ENCODE results near the gene GPR151.

GPR151 gene

GRCh38 chr5:146482775-146483174 lies 33.2 kb downstream of the GPR151 start:
- H3K4me3 ChIP-seq (ENCODE audit: low read length), result no peak overlapping the region
- no peak for DNase-seq (ENCODE audit: low read depth)
- TF ChIP-seq, protein P1, sequence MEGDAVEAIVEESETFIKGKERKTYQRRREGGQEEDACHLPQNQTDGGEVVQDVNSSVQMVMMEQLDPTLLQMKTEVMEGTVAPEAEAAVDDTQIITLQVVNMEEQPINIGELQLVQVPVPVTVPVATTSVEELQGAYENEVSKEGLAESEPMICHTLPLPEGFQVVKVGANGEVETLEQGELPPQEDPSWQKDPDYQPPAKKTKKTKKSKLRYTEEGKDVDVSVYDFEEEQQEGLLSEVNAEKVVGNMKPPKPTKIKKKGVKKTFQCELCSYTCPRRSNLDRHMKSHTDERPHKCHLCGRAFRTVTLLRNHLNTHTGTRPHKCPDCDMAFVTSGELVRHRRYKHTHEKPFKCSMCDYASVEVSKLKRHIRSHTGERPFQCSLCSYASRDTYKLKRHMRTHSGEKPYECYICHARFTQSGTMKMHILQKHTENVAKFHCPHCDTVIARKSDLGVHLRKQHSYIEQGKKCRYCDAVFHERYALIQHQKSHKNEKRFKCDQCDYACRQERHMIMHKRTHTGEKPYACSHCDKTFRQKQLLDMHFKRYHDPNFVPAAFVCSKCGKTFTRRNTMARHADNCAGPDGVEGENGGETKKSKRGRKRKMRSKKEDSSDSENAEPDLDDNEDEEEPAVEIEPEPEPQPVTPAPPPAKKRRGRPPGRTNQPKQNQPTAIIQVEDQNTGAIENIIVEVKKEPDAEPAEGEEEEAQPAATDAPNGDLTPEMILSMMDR (conservative IDR thresholded peaks at IDR 0.05; ENCODE audit: low read depth, low read length), result no peak

GRCh38 chr5:146475906-146476305 lies 40.1 kb downstream of the GPR151 start:
- TF ChIP-seq, protein P1 (conservative IDR thresholded peaks at IDR 0.05; ENCODE audit: low read depth, low read length), result no peak
- no peak overlapping the region for H3K4me3 ChIP-seq (ENCODE audit: low read length)
- no peak for DNase-seq (ENCODE audit: low read depth)

DNA sequence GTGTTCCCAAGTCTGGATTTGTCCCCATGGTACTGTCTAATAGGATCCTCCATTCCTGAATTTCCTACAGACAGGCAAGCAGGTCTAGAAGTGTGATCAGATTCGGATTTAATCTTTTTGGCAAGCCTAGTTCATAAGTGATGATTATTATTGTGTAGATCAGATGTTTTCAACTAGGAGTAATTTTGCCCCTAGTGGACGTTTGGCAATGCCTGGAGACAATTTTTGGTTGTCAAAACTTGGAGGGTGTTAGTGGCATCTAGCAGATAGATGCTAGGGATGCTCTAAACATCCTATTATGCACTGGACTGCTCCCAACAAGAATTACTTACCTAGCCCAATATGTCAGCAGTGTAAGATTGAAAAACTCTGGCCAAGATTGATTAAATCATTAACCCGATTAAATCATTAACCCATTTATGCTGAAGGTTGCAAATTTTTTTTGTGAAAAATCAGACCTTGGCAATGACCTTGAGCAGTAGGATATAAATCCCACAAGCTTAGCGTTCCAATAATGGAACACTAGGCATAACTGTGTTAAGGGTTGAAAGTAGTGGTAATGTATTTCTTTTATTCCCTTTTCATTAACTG lies 40.7 kb downstream of the GPR151 start:
- no peak for DNase-seq (ENCODE audit: low read depth)
- H3K4me3 ChIP-seq (ENCODE audit: low read length), result no peak overlapping the region
- TF ChIP-seq, protein P1 (conservative IDR thresholded peaks at IDR 0.05; ENCODE audit: low read depth, low read length), result peak; percentile 42

GRCh38 chr5:146474065-146474464 lies 41.9 kb downstream of the GPR151 start:
- no peak for DNase-seq (ENCODE audit: low read depth)
- TF ChIP-seq, protein P1 (conservative IDR thresholded peaks at IDR 0.05; ENCODE audit: low read depth, low read length), result no peak
- no peak overlapping the region for H3K4me3 ChIP-seq (ENCODE audit: low read length)

DNA sequence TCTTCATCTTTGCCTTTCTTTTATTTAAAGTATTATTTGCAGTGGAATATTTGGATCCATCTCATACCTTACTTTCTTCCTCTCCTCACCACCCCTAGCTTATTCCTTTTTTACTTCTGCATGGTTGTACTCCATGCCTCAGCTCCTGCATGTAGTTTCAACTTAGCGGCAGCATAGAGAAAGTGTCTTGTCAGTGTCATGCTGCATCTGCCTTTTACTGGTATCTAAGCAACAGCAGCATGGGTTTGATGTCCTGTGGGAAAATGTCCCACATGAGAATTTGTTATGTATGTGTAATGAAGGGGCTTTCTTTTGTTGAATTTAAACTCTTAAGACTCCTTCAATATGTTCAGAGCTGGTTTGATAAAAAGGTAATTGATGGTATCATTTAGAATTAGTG lies 48.2 kb downstream of the GPR151 start:
- TF ChIP-seq, protein P1 (conservative IDR thresholded peaks at IDR 0.05; ENCODE audit: low read depth, low read length), result no peak
- no peak for DNase-seq (ENCODE audit: low read depth)

DNA sequence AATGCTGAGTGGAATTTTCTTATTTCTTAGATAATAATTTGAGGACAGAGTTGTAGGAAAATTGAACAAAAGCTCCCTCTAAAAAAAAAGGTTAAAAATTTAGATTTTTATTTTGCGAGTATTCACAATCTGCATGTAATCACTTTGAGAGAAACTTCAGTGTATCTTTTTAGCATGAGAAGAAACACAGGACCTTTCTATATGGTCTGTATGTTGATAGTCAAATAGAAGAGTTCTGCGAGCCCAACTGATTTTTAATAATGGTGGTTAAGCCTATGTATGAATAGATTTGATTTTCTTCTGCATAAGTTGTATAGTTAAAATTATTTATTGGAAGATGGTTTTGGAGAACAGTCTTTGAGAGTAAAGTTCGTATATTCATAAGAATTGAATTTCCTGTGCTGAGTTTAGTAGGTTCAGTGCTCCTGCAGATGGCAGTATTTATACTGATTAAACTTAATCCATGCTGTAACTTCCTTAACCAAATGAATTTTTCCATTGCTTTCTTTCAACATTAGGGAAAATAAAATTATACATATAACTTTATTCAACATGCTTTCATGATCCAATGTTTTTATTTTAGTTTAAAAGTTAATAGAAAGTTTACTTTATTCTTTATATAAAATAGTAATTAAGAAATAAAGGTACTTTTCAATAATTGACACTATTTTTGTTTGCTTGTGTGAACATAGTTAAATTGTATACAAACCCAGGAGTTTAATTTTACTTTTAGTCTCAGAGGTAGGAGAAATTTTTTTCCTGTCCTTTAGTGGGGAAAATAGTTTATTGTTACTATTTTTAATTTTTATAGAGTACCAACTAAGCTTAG lies 49.3 kb downstream of the GPR151 start:
- no peak overlapping the region for H3K4me3 ChIP-seq (ENCODE audit: low read length)
- TF ChIP-seq, protein P1 (conservative IDR thresholded peaks at IDR 0.05; ENCODE audit: low read depth, low read length), result peak; percentile 61
- no peak for DNase-seq (ENCODE audit: low read depth)

More for the DNA sequence above, 48.2 kb downstream of the GPR151 start:
- H3K4me3 ChIP-seq (ENCODE audit: low read length), result no peak overlapping the region

GRCh38 chr5:146463446-146463845 lies 52.5 kb downstream of the GPR151 start:
- TF ChIP-seq, protein P1 (conservative IDR thresholded peaks at IDR 0.05; ENCODE audit: low read depth, low read length), result no peak
- no peak for DNase-seq (ENCODE audit: low read depth)
- no peak overlapping the region for H3K4me3 ChIP-seq (ENCODE audit: low read length)

Measured in retinal pigment epithelial cell (primary cell).